HG02678 (cell line): ENCODE results near the gene ELL2.
A peak's percentile ranks its signal among the peaks of the same experiment; 100 is the strongest.

Experiments used
- ATAC-seq: cut with Tn5 transposase; IDR thresholded peaks from one replicate; pipeline ENCODE4 v1.9.1; 2021; ENCODE audit warnings: mild to moderate bottlenecking, moderate library complexity; ENCODE audit not compliant: unreplicated experiment

The ELL2 gene

DNA sequence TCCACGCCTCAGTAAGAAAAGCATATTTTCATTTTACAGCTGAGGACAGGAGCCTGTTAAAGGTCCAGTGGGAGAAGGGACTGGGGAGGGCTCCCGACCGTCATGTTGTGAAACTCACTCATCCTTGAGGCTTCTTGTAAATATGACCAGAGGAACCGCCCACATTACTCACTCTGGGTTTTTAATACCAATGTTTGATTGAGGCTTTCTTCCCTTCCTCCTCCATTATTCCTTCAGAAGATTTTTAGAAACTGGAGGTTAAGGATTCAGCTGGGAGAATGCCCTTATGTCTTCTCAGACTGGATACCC lies 77.7 kb downstream of the ELL2 start:
- ATAC-seq, result peak; percentile 39

DNA sequence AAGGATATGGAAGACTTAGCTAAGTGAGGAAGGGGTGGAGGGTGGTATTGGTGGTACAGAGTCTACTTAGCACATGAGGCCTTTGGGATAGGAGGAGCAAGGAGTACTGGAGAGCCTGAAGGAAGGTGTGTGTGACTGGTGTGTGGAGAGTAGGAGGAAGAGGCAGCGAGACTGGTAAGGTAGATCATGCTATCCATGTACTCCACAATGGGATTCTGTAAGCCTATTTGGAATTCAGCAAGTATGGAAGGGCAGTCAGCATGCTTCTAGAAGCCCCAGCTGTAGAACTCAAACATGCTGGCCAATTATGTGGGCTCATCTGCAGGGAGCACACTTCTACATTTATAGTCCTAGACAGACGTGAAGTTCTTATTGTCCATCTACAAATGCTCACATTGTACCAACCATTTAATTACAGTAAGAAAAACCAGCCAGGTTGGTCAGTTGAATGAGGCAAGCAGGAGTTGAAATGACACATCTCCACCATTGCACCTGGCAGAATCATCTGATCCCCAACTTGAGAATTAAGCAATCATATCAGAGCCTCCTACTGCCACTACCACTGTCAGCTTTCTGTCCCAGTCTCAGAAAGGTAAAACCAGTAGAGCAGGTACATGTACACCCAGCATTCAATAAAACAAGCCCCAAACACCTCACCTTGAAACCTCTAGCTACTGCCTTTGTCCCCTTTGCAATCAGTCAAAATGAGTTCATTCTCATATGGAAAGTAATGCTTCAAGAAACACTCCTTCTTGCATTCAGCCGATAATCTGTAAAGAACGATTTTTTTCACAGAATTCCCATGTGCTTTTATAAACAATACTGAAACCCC lies 78.2 kb downstream of the ELL2 start:
- ATAC-seq, result peak; percentile 41

DNA sequence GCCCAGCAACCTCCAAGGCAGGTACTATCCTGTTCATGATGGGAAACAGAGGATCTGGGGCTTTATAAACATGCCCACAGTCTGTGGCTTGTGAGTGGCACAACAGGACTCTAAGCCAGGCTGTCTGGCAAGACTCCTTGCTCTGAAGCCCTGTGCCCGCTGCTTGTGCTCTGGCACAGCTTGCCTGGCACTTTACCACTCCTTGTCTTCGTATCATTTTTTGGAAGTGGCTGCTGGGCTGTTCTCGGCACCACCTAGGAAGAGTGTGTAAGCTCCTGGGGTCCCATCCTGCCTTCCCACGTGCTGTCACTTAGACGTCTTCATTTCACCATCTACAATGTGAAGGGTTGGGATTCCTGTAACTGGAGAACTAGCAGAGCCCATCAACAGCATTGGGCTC lies 79.8 kb downstream of the ELL2 start:
- ATAC-seq, result no peak

DNA sequence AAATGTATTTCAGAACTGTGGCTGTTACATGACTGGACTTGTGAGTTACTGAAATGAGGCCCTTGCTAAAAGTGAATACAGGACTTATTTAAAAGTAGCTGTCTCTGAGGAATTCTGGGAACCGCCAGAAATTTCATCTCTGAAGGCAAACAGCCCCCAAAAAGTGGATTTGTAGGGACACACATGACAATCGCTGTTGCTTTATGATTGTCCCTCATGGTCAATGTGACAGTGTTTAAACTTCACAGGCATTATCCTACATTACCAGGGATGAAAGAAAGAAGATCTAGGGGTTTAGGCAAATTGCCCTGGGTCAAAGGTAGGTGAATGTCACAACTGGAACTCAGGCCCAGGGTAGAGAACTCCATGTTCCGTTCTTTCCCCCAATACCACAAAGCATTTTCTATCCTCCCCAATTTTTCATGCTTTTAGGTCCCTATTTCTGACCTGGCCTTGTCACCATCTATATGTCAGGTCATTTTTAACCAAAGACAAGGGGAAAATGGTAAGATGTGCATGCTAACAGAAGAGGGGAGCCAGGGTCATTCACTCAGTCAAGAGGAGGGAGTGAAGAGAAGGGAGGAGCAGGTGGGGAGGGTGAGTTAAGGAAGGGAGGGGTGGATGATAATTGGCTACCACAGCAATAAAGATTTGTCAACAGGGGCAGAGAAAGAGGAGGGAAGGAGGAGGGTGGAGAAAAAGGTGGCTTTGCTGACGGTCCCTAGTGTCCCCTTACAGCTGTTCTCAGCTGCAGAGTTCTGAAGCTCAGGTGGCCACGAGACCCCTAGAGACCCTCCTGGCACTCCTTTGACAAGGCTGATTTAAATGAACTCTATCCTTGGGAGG lies 81.3 kb downstream of the ELL2 start:
- ATAC-seq, result no peak

DNA sequence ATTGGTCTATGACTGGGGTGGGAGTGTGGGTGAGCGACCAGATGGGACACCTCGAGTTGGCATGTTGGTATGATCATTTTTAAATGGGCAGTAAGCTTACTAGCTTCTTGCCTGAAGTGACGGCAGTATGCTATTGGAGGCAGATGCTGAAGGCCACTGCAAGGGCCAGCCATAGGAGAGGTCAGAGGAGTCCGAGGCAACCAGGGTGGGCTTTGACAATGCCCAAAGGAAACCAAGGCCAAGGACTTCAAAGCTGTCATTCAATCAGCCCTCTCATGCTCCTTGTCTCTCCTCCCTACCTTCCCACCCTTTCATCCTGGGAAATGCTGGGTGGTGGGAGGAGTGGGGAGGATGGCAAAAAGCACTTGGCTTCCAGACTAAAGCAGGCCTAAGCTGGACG lies 82.0 kb downstream of the ELL2 start:
- no peak for ATAC-seq

DNA sequence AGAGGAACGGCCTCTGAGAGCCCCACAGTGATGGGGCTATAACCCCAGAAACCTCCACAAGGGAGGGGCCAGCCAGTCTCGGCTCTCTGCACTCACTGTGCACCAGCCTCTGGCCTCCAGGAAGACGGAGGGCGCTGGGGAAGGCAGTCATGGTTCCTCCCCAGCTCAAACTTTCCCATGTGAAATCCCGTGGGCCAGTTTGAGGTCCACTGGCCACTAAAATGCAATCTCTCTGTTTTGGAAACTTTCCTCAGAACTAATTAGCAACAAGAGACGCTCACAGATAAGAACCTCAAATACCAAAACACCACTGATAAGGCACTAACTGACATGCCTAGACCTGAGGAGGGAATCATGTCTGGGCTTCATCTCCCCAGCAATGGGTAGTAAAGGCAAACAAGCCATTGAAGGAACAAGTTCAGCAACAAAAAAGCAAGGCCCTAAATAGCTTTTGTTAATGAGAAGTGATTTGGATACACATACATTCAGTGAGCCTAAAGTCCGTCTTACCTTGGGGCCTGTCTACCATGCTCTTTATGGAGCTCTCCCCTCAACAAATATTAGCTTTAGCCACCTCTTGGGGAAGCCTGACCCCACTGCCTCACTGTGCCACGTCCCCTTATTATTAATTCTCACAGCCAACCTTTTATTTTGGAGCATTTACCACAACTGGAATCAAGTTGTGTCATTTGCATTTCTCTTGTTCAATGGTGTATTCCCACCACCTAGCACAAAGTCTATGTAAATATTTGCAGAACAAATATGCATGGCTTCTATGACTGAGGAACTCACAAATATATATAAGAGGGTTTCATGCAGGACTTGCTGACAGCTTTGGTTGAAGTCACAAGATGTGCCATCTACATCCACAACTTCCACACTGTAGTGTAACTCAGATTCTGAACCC lies 83.0 kb downstream of the ELL2 start:
- no peak for ATAC-seq

DNA sequence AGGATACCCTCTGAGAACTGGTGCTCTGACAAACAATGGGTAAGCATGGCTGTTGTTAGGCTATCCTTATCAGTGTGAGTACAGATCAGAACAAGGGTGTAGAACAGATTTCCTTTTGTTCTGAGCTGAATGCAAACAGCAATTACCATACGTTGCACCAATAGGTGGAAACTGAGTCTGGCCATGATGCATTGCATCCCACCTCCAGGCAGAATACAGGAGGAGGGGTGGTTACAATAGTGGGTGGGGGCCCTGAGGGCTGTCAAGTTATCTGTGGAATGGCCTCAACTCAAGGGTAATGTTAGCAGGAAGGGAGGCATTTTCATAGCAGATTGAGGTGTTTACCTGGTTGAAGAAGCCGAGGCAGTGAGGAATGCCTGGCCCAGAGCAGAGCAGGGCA lies 84.9 kb downstream of the ELL2 start:
- no peak for ATAC-seq

DNA sequence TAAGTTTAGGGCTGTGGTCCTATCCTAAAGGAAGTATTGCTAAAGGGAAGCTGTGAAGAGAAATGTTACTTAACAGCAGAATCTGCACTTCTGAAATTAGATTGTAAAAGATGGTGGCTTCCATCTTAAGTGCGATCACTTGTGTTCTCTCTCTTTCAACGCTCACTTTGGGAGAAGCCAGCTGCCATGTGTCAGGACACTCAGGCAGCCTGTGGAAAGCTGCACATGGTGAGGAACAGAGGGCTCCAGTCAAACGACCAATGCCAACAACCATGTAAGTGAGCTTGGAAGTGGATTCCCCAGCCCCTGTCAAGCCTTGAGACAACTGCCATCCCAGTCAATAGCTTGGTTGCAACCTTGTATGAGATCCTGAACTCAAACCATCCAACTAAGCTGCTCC lies 87.4 kb downstream of the ELL2 start:
- ATAC-seq, result no peak

DNA sequence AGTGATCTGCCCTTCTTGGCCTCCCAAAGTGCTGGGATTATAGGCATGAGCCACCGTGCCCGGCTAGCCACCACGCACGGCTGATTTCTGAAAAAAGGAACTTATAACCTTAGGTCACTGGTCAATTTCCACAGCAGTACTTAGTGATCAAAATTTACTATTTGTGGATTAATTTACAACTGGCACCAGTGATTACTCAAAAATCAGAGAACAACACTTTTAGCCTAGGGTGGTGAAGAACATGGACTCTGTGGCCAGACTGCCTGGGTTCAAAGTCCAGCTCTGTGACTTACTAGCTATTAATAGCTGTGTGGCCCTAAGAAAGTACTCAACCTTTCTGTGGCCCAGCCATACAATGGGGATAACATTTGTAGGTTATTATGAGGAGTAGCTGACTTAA lies 88.3 kb downstream of the ELL2 start:
- ATAC-seq, result no peak

DNA sequence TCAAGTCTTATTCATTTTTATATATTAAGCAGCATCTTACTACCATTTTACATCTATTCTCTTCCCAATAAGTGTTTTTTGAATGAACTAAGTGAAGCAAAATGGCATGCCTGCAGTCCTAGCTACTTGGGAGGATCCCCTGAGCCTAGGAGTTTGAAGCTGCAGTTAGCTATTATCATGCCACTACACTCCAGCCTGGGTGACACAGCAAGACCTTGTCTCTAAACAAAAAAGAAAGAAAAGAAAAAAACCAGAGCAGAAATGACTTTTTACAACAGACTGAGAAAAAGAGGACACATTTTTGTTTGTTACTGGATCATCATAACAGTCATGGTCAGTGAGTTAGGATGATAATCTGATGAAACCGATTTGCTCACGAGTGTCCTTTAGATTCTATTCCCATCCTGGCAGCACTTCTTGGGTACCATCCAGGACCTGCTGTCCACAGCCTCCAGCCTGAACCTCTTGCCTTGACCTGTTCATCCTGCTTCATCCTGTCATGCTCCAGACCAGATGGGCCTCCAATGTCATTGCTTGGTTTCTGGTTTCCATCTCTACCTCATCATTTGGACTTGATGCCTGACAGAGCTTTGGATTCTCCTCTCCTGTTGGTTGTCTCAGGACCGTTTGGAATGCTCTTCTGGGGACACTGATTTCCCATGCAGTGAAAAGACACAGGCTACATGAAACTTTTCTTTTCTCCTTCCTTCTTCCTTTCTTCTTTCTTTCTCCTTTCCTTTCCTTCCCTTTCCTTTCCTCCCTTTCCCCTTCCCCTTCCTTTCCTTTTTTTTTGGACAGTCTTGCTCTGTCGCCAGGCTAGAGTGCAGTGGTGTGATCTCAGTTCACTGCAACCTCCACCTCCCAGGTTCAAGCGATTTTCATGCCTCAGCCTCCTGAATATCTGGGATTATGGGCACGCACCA lies 89.0 kb downstream of the ELL2 start:
- ATAC-seq, result no peak

DNA sequence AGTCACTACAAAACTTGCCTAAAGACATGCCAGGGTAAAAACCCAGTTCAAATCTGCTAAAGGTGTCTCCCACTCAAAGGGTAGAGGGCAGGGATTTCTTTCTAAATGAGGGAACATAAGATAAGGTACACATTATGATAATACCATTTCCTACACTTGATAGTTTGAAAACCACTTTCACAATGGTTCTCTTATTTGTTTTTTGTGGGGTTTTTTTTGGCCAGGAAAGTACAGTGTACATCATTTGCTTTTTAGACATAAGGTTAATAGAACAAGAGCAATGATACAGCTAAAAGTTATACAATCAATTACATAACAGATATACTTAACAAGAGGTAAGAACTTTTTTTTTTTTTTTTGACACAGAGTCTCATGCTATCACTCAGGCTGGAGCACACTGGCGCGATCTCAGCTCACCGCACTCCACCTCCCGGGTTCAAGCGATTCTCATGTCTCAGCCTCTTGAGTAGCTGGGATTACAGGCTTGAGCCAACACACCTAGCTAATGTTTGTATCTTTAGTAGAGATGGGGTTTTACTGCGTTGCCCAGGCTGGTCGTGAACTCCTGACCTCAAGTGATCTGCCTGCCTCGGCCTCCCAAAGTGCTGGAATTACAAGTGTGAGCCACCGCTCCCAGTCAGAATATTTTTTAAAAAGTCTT lies 90.4 kb downstream of the ELL2 start:
- ATAC-seq, result no peak

DNA sequence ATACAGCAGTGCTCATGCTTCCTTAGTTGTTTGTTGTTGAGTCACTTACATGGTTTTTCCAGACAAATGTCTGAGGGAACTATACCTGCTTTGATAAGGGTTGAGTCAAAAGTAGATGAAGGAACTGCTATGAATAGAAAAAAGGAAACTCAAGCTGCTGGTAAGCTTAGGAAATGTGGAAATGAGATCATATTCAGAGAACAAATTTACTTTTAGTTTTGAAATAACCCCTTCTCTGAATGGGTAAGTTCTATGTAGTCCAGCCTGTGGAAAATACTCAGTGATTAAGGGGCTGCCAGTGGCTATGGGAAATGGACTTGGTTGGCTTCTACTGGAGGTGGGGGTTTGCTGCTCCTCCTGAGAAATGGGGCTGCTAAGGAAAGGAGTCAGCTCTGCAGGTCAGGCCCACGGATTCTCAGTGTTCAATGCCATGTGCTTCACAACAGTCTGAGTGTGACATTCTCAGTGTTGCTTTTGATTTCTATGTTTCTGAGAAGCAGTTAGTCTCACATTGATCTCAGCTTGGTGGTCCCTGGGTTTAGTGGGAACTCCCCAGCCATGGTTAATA lies 91.5 kb downstream of the ELL2 start:
- peak; percentile 62 for ATAC-seq

DNA sequence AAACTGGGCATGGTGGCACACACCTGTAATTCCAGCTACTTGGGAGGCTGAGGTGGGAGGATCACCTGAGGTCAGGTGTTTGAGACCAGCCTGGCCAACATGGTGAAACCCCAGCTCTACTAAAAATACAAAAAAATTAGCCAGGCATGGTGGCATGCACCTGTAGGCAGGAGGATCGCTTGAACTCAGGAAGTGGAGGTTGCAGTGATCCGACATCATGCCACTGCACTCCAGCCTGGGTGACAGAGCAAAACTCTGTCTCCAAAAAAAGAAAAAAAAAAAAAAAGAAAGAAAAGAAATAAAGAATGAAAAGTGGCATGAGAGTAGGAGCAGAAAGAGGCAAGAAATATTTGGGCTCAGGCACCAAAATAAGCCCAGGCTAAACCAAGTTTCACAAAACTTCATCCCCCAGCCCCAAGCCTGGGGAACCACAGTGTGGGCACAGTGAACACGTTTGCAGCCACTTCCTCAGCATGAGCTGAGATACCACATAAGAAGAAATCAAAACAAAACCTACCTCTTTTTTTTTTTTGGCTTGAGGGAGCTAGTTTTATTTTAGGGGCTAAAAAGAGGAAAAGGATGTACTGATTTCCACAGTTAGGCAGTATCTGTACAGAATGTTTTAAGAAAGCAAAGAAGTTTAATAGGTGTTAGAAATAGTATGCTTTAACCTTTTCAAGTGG lies 92.3 kb downstream of the ELL2 start:
- ATAC-seq, result peak; percentile 52

DNA sequence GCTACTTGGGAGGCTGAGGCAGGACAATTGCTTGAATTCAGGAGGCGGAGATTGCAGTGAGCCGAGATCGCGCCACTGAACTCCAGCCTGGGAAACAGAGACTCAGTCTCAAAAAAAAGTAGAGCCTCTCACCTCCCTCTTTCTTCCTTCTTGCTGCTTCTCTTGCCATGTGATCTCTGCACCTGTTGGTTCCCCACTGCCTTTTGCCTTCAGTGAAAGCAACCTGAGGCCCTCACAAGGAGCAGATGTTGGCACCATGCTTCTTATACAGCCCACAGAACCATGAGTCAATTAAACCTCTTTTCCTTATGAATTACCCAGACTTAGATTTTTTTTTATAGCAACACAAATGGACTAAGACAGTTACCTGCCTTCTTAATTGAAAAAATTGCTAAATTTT lies 93.5 kb downstream of the ELL2 start:
- ATAC-seq, result no peak

DNA sequence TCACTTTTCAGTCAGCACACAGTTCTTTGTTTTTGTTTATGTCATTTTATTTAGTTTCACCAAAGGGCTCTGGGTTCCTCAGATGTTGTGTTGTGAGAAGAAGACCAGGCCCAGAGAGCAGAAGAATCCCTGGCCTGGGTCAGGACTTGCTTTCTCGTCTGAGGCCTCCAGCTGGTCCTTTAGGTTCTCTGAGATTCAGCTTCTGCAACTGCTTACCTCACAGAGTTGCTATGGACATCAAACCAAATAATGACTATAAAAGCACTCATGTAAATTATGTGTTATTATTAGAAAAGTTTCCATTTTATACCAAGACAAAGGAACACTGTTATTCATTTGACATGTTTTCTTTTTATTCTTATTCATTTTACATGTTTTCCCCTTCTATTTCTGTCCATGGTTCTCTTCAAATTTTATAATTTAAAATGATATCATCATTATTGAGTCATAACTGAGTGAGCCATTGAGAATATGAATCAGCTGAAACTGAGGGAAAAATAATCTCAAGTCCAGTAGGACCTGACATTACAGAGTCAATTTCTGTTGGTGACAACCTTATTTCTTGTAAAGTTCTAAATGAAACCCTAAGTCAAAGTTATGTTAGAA lies 95.1 kb downstream of the ELL2 start:
- ATAC-seq, result no peak

DNA sequence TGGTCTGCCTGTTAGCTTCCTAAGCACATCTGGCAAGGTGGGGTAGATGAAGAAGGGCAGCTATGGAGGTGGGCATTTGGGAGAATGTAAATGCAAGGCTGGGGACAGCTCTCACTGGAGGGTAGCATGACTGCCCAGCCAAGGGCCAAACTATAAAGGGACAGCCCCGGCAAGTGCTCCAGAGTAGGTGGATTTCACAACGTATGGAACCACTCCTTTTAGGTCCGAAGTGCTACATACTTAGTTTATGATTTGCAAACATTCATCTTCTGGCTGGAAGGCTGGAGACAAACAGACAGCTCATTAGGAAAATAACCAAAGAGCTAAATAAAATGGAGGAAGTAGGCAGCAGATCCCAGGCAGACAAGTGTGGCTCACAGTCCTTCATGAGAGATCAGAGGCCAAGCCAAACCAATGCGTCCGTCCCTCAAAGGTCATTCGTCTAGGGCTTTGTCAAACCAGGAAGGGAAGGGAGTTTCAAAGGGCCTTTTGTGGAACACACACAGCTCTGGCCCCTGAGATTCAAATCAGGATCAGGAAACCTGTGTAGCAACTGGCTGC lies 96.6 kb downstream of the ELL2 start:
- no peak for ATAC-seq

DNA sequence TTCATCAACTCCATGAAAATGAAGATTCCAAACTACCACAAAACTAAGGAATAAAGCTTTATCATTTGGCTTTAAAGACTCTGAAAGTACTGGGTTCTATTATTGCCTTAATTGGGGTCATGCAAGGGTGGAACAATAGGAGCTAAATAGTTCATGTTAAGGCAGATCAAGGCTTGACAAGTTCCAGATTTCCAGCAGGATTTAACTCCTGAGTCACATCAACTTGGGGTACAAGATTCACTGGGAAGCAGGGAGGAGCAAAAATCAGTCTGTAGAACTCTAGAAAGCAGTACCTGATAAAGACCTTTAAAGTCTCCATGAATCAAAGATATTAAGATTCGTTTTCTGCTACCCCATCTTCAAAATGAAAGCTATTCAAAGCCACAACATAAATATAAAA lies 97.2 kb downstream of the ELL2 start:
- ATAC-seq, result no peak

DNA sequence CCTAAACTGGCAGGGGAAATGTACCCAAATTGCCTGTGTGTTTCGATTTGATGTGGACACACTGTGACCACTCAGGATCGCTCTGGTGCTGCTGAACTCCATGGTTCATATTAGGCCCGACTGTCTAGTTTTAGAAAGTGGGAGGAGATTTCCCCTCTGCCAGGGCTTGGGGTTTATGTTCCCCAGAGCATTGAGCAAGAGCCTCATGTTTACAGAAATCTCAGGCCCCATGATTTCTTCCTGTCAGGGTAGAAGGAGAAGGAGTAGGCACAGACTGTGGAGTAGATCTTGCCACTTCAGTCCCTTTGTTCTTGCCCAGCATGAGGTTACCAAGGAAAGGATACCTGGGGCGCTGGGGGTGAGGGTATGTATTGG lies 98.3 kb downstream of the ELL2 start:
- ATAC-seq, result no peak
